ENCODE measurements around the gene CLEC2D.

Gene CLEC2D

DNA sequence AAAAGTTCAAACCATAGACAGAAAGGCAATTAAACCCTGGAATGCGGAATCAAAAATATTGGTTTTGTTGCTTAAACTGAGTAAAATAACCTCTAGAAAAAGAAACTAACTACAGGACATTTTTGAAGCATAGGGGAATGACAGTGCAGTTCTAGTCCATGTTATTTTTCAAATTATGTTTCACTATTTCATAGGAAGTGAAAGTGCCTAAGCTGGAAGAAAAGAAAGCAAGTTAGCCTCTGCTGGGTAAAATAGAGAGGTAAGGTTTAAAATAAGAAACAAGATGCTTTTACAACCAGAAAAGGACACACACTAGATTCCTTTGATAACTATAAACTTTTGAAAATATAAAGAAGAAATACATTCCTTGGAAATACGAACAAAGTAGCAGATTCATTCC is 62.3 kb downstream of the CLEC2D start:
- WGBS, 2 donors (ENCODE audit: extremely low coverage in 2 of 2, insufficient read length in 2 of 2, insufficient replicate concordance in 1 of 2), result no CpG with 5 or more reads among the region's 2 CpGs
- H3K18ac ChIP-seq (ENCODE audit: low read length), result no peak overlapping the region
- H3K9me3 ChIP-seq (replicated peaks in 1 of 2; ENCODE audit: control insufficient read depth in 2 of 2, insufficient read depth in 1 of 2, low read depth in 1 of 2, low read length in 2 of 2), result no peaks in the 10 kb centered on the region
- no peak overlapping the region for H4K91ac ChIP-seq (ENCODE audit: low read depth, low read length, poor library complexity)
- no peak overlapping the region for H3K4ac ChIP-seq (ENCODE audit: low read length)
- H2BK120ac ChIP-seq (ENCODE audit: low read depth, low read length), result no peak overlapping the region
- no peaks in the 10 kb centered on the region for H3K27me3 ChIP-seq (ENCODE audit: control insufficient read depth in 3 of 3, insufficient read depth in 3 of 3, low read depth in 1 of 3, low read length in 3 of 3)
- H2BK15ac ChIP-seq (ENCODE audit: low read length), result no peak overlapping the region
- no peak overlapping the region for H2BK12ac ChIP-seq (ENCODE audit: low read length)
- H3K4me2 ChIP-seq (ENCODE audit: insufficient read depth, low read length, poor library complexity, severe bottlenecking), result no peak overlapping the region
- H3K14ac ChIP-seq (ENCODE audit: low read length), result no peak overlapping the region
- no peaks in the 10 kb centered on the region for H3K4me1 ChIP-seq (ENCODE audit: control insufficient read depth in 2 of 2, insufficient read depth in 1 of 2, low read depth in 1 of 2, low read length in 2 of 2)
- no peak overlapping the region for H3K27ac ChIP-seq (replicated peaks; ENCODE audit: low read length)
- H3K36me3 ChIP-seq (replicated peaks in 1 of 2; ENCODE audit: control insufficient read depth in 2 of 2, insufficient read depth in 2 of 2, low read length in 2 of 2), result no peaks in the 10 kb centered on the region
- H2AK5ac ChIP-seq (ENCODE audit: low read depth, low read length), result no peak overlapping the region
- no peak overlapping the region for H3K23ac ChIP-seq (ENCODE audit: low read depth, low read length, poor library complexity)
- H3K79me1 ChIP-seq (ENCODE audit: low read depth, low read length), result no peaks in the 10 kb centered on the region
- no peak overlapping the region for H4K8ac ChIP-seq (ENCODE audit: low read depth, low read length)
- H3K4me3 ChIP-seq (ENCODE audit: low read length in 2 of 2), result no peak overlapping the region
- no peak overlapping the region for H3K9ac ChIP-seq (ENCODE audit: low read depth, low read length, poor library complexity)
- DNase-seq (ENCODE audit: low spot score), result no peak
- H2BK5ac ChIP-seq (ENCODE audit: low read length), result no peak overlapping the region
- H2AFZ ChIP-seq (ENCODE audit: low read length), result no peak overlapping the region

DNA sequence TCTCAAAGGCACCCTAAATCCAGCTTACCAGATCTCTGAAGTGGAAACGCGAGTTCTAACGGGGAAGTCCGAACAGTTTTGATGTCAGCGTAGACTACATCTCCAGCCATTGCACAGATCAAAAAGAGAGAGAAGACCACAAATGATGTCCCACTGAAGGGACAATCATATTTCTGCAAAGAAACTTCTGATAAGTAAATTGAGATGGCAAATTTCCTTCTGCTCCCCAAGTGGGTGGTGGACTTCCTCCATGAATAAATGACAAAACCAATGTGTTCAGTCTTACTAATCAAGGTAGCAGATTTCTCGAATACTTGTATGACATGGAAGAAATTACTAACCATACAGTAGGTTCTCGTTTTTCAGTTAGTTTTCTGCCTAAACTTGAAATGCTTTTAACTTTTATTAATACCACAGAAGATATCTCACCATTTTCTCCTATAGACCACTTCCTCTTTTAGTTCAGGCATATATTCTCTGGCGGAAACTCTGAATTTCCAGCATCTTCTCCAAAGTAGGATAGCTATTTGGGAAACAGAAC is 63.5 kb downstream of the CLEC2D start, which contains the start of gene CLECL1:
CLECL1 (minus strand) TSS at position 177 of the 541 bp plus-strand sequence.
- Histone ChIP-seq H2BK15ac (ENCODE audit: low read length) (no peak within 1 kb of the TSS), H3K9me3 (replicated peaks in 1 of 2; ENCODE audit: control insufficient read depth in 2 of 2, insufficient read depth in 1 of 2, low read depth in 1 of 2, low read length in 2 of 2) (no peaks in the 10 kb centered on the region), H2BK12ac (ENCODE audit: low read length) (no peak within 1 kb of the TSS), H3K36me3 (replicated peaks in 1 of 2; ENCODE audit: control insufficient read depth in 2 of 2, insufficient read depth in 2 of 2, low read length in 2 of 2) (no peaks in the 10 kb centered on the region), H3K4ac (ENCODE audit: low read length) (no peak within 1 kb of the TSS), H4K8ac (ENCODE audit: low read depth, low read length) (no peak within 1 kb of the TSS), H3K27ac (replicated peaks; ENCODE audit: low read length) (no peak within 1 kb of the TSS), H2AK5ac (ENCODE audit: low read depth, low read length) (no peak within 1 kb of the TSS), H3K14ac (ENCODE audit: low read length) (no peak within 1 kb of the TSS), H3K23ac (ENCODE audit: low read depth, low read length, poor library complexity) (no peak within 1 kb of the TSS), H3K9ac (ENCODE audit: low read depth, low read length, poor library complexity) (no peak within 1 kb of the TSS), H4K91ac (ENCODE audit: low read depth, low read length, poor library complexity) (no peak within 1 kb of the TSS), H3K27me3 (ENCODE audit: control insufficient read depth in 3 of 3, insufficient read depth in 3 of 3, low read depth in 1 of 3, low read length in 3 of 3) (no peaks in the 10 kb centered on the region), H3K4me2 (ENCODE audit: insufficient read depth, low read length, poor library complexity, severe bottlenecking) (no peak within 1 kb of the TSS), H3K79me1 (ENCODE audit: low read depth, low read length) (no peaks in the 10 kb centered on the region), H2BK5ac (ENCODE audit: low read length) (no peak within 1 kb of the TSS), H2BK120ac (ENCODE audit: low read depth, low read length) (no peak within 1 kb of the TSS), H3K4me1 (ENCODE audit: control insufficient read depth in 2 of 2, insufficient read depth in 1 of 2, low read depth in 1 of 2, low read length in 2 of 2) (no peaks in the 10 kb centered on the region), H3K18ac (ENCODE audit: low read length) (no peak within 1 kb of the TSS), H3K4me3 (ENCODE audit: low read length in 2 of 2) (no peak within 1 kb of the TSS), H2AFZ (ENCODE audit: low read length) (no peak within 1 kb of the TSS)
- no CpG with 5 or more reads among the region's 8 CpGs for WGBS, 2 donors (ENCODE audit: extremely low coverage in 2 of 2, insufficient read length in 2 of 2, insufficient replicate concordance in 1 of 2)
- no peak for DNase-seq (ENCODE audit: low spot score)

DNA sequence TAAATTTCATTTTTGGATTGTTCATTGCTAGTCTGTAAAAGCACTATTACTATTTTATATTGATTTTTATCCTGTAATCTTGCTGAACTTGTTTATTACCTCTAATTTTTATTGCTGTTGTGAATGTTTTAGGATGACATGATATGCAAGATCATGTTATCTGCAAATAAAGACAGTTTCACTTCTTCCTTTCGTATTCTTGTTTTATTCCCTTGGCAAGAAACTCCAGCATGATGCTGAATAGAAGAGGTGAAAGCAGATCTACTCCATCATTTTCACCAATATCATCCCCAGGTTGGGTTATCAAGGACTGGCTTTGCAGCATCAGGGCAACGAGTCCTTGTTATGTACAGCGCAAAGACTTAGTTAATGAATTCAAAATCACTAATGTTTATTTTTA is 66.1 kb downstream of the CLEC2D start:
- H3K36me3 ChIP-seq (replicated peaks in 1 of 2; ENCODE audit: control insufficient read depth in 2 of 2, insufficient read depth in 2 of 2, low read length in 2 of 2), result no peaks in the 10 kb centered on the region
- no peaks in the 10 kb centered on the region for H3K4me1 ChIP-seq (ENCODE audit: control insufficient read depth in 2 of 2, insufficient read depth in 1 of 2, low read depth in 1 of 2, low read length in 2 of 2)
- no peak overlapping the region for H2BK15ac ChIP-seq (ENCODE audit: low read length)
- DNase-seq (ENCODE audit: low spot score), result no peak
- no CpG with 5 or more reads among the region's 3 CpGs for WGBS, 2 donors (ENCODE audit: extremely low coverage in 2 of 2, insufficient read length in 2 of 2, insufficient replicate concordance in 1 of 2)
- no peak overlapping the region for H3K9ac ChIP-seq (ENCODE audit: low read depth, low read length, poor library complexity)
- H3K4me3 ChIP-seq (ENCODE audit: low read length in 2 of 2), result no peak overlapping the region
- H3K27ac ChIP-seq (replicated peaks; ENCODE audit: low read length), result no peak overlapping the region
- no peak overlapping the region for H2BK12ac ChIP-seq (ENCODE audit: low read length)
- H3K9me3 ChIP-seq (replicated peaks in 1 of 2; ENCODE audit: control insufficient read depth in 2 of 2, insufficient read depth in 1 of 2, low read depth in 1 of 2, low read length in 2 of 2), result no peaks in the 10 kb centered on the region
- no peak overlapping the region for H2AFZ ChIP-seq (ENCODE audit: low read length)
- H3K27me3 ChIP-seq (ENCODE audit: control insufficient read depth in 3 of 3, insufficient read depth in 3 of 3, low read depth in 1 of 3, low read length in 3 of 3), result no peaks in the 10 kb centered on the region
- H3K23ac ChIP-seq (ENCODE audit: low read depth, low read length, poor library complexity), result no peak overlapping the region
- no peak overlapping the region for H2BK5ac ChIP-seq (ENCODE audit: low read length)
- no peak overlapping the region for H4K8ac ChIP-seq (ENCODE audit: low read depth, low read length)
- no peaks in the 10 kb centered on the region for H3K79me1 ChIP-seq (ENCODE audit: low read depth, low read length)
- no peak overlapping the region for H3K4me2 ChIP-seq (ENCODE audit: insufficient read depth, low read length, poor library complexity, severe bottlenecking)
- no peak overlapping the region for H2BK120ac ChIP-seq (ENCODE audit: low read depth, low read length)
- H2AK5ac ChIP-seq (ENCODE audit: low read depth, low read length), result no peak overlapping the region
- H4K91ac ChIP-seq (ENCODE audit: low read depth, low read length, poor library complexity), result no peak overlapping the region
- H3K14ac ChIP-seq (ENCODE audit: low read length), result no peak overlapping the region
- H3K4ac ChIP-seq (ENCODE audit: low read length), result no peak overlapping the region
- H3K18ac ChIP-seq (ENCODE audit: low read length), result no peak overlapping the region

DNA sequence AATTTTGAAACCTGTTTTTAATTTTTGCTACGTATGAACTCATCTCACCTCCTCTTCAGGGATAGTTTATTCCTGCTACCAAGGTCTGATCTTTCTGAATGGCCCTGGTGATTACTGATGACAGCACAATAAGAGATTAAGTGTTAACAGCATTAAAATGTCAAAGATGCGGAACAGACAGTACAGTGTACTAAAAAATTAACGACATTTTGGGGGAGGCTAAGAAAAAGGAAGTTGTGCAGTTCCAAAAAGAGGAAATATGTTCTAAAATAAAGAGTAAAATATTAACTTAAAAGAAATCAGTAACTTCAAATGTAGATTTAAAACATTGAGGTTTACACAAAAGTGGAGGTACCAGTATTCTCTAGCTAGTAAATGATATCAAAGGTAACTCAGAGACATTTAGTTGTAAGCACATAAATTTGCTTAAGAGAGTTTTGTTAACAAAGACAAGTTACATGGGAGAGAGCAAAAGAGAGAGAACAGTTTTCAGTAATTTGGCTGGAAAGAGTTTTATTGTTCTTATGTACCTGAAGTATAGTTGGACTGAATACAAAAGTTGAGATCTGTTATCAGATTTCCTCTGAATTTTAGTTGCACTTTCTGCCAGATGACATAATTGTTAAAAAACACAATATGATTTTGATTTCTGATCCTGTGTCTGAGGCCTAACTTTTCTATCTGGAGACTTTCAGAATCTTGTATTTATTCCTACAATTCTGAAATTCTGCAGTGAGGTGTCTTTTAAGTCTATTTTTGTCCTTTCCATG is 67.6 kb downstream of the CLEC2D start:
- Histone ChIP-seq H3K4me1 (ENCODE audit: control insufficient read depth in 2 of 2, insufficient read depth in 1 of 2, low read depth in 1 of 2, low read length in 2 of 2) (no peaks in the 10 kb centered on the region), H2AK5ac (ENCODE audit: low read depth, low read length) (no peak overlapping the region), H3K18ac (ENCODE audit: low read length) (no peak overlapping the region), H2AFZ (ENCODE audit: low read length) (no peak overlapping the region), H3K79me1 (ENCODE audit: low read depth, low read length) (no peaks in the 10 kb centered on the region), H3K4me2 (ENCODE audit: insufficient read depth, low read length, poor library complexity, severe bottlenecking) (no peak overlapping the region), H2BK5ac (ENCODE audit: low read length) (no peak overlapping the region), H3K14ac (ENCODE audit: low read length) (no peak overlapping the region), H3K27me3 (ENCODE audit: control insufficient read depth in 3 of 3, insufficient read depth in 3 of 3, low read depth in 1 of 3, low read length in 3 of 3) (no peaks in the 10 kb centered on the region), H4K91ac (ENCODE audit: low read depth, low read length, poor library complexity) (no peak overlapping the region), H2BK15ac (ENCODE audit: low read length) (no peak overlapping the region), H4K8ac (ENCODE audit: low read depth, low read length) (no peak overlapping the region), H3K9me3 (replicated peaks in 1 of 2; ENCODE audit: control insufficient read depth in 2 of 2, insufficient read depth in 1 of 2, low read depth in 1 of 2, low read length in 2 of 2) (no peaks in the 10 kb centered on the region), H3K27ac (replicated peaks; ENCODE audit: low read length) (no peak overlapping the region), H3K9ac (ENCODE audit: low read depth, low read length, poor library complexity) (no peak overlapping the region), H3K4me3 (ENCODE audit: low read length in 2 of 2) (no peak overlapping the region), H3K4ac (ENCODE audit: low read length) (no peak overlapping the region), H2BK12ac (ENCODE audit: low read length) (no peak overlapping the region), H3K23ac (ENCODE audit: low read depth, low read length, poor library complexity) (no peak overlapping the region), H3K36me3 (replicated peaks in 1 of 2; ENCODE audit: control insufficient read depth in 2 of 2, insufficient read depth in 2 of 2, low read length in 2 of 2) (no peaks in the 10 kb centered on the region), H2BK120ac (ENCODE audit: low read depth, low read length) (no peak overlapping the region)
- WGBS, 2 donors (ENCODE audit: extremely low coverage in 2 of 2, insufficient read length in 2 of 2, insufficient replicate concordance in 1 of 2), result no CpG with 5 or more reads among the region's 3 CpGs
- no peak for DNase-seq (ENCODE audit: low spot score)

Data from neuronal stem cell (in vitro differentiated cells).